Muscle layer of duodenum (tissue), 2 donors: Measurements from ENCODE around the gene CDH23.

Experiments used
- H3K27ac ChIP-seq: one replicate; pipeline ENCODE4 v1.7.0; 2013; ENCODE audit warnings: mild to moderate bottlenecking, low read length
- H3K27me3 ChIP-seq: one replicate; pipeline ENCODE4 v1.7.0; 2013; ENCODE audit warnings: low read depth, mild to moderate bottlenecking, control low read depth, low read length
- H3K36me3 ChIP-seq, 2 donors: one replicate each; pipeline ENCODE4 v1.7.0; 2013; ENCODE audit warnings: low read length in 2 of 2, control low read depth in 1 of 2, mild to moderate bottlenecking in 1 of 2; ENCODE audit not compliant: insufficient read depth in 2 of 2, control insufficient read depth in 1 of 2
- H3K4me1 ChIP-seq, 2 donors: one replicate each; pipeline ENCODE4 v1.7.0; 2013; ENCODE audit warnings: low read length in 2 of 2, mild to moderate bottlenecking in 2 of 2, control low read depth in 1 of 2, moderate library complexity in 1 of 2; ENCODE audit not compliant: insufficient read depth in 2 of 2, control insufficient read depth in 1 of 2
- H3K4me3 ChIP-seq, 2 donors: one replicate each; pipeline ENCODE4 v1.7.0; 2013; ENCODE audit warnings: low read length in 2 of 2, low read depth in 1 of 2, mild to moderate bottlenecking in 1 of 2
- H3K9me3 ChIP-seq, 2 donors: one replicate each; pipeline ENCODE4 v1.7.0; 2013; ENCODE audit warnings: low read length in 2 of 2, control low read depth in 1 of 2, mild to moderate bottlenecking in 1 of 2; ENCODE audit not compliant: control insufficient read depth in 1 of 2
- donor health status: healthy.

Gene CDH23

GRCh38 chr10:71427246-71427645 lies 30.5 kb downstream of the CDH23 start:
- no peak overlapping the region for H3K27ac ChIP-seq
- H3K27me3 ChIP-seq, result no peaks in the 10 kb centered on the region
- H3K36me3 ChIP-seq, result no peaks in the 10 kb centered on the region
- no peaks in the 10 kb centered on the region for H3K9me3 ChIP-seq
- H3K4me3 ChIP-seq, result no peak overlapping the region
- H3K4me1 ChIP-seq, result no peaks in the 10 kb centered on the region

GRCh38 chr10:71429304-71429703 lies 32.6 kb downstream of the CDH23 start:
- Histone ChIP-seq H3K27me3 (no peaks in the 10 kb centered on the region), H3K36me3 (no peaks in the 10 kb centered on the region)

GRCh38 chr10:71429929-71430328 lies 33.2 kb downstream of the CDH23 start:
- no peaks in the 10 kb centered on the region for H3K27me3 ChIP-seq
- H3K9me3 ChIP-seq, result no peaks in the 10 kb centered on the region
- no peak overlapping the region for H3K4me3 ChIP-seq
- H3K27ac ChIP-seq, result no peak overlapping the region
- H3K4me1 ChIP-seq, result no peaks in the 10 kb centered on the region
- no peaks in the 10 kb centered on the region for H3K36me3 ChIP-seq

More at GRCh38 chr10:71429304-71429703, 32.6 kb downstream of the CDH23 start:
- no peak overlapping the region for H3K4me3 ChIP-seq
- H3K27ac ChIP-seq, result no peak overlapping the region
- no peaks in the 10 kb centered on the region for H3K9me3 ChIP-seq
- no peaks in the 10 kb centered on the region for H3K4me1 ChIP-seq

GRCh38 chr10:71431239-71432100 lies 34.8 kb downstream of the CDH23 start:
- Histone ChIP-seq H3K4me1 (no peaks in the 10 kb centered on the region), H3K9me3 (no peaks in the 10 kb centered on the region), H3K27me3 (no peaks in the 10 kb centered on the region), H3K27ac (no peak overlapping the region), H3K36me3 (no peaks in the 10 kb centered on the region), H3K4me3 (no peak overlapping the region)

GRCh38 chr10:71432101-71432905 lies 35.6 kb downstream of the CDH23 start:
- H3K27ac ChIP-seq, result no peak overlapping the region
- no peaks in the 10 kb centered on the region for H3K36me3 ChIP-seq
- no peaks in the 10 kb centered on the region for H3K27me3 ChIP-seq
- H3K4me1 ChIP-seq, result no peaks in the 10 kb centered on the region
- H3K4me3 ChIP-seq, result no peak overlapping the region
- H3K9me3 ChIP-seq, result no peaks in the 10 kb centered on the region

- H3K4me3 ChIP-seq, result no peak overlapping the region
- H3K27ac ChIP-seq, result no peak overlapping the region
- no peaks in the 10 kb centered on the region for H3K27me3 ChIP-seq
- no peaks in the 10 kb centered on the region for H3K4me1 ChIP-seq
- no peaks in the 10 kb centered on the region for H3K36me3 ChIP-seq
- H3K9me3 ChIP-seq, result no peaks in the 10 kb centered on the region
Measured at GRCh38 chr10:71432956-71433767, 36.4 kb downstream of the CDH23 start.

- H3K27ac ChIP-seq, result no peak overlapping the region
- H3K4me3 ChIP-seq, result no peak overlapping the region
- no peaks in the 10 kb centered on the region for H3K4me1 ChIP-seq
- no peaks in the 10 kb centered on the region for H3K36me3 ChIP-seq
- no peaks in the 10 kb centered on the region for H3K9me3 ChIP-seq
- no peaks in the 10 kb centered on the region for H3K27me3 ChIP-seq
Measured at GRCh38 chr10:71433768-71434744, 37.3 kb downstream of the CDH23 start.

GRCh38 chr10:71434760-71435394 lies 38.2 kb downstream of the CDH23 start:
- Histone ChIP-seq H3K27ac (no peak overlapping the region), H3K27me3 (no peaks in the 10 kb centered on the region), H3K4me3 (no peak overlapping the region), H3K36me3 (no peaks in the 10 kb centered on the region), H3K4me1 (no peaks in the 10 kb centered on the region), H3K9me3 (no peaks in the 10 kb centered on the region)

GRCh38 chr10:71435571-71436267 lies 39.0 kb downstream of the CDH23 start:
- Histone ChIP-seq H3K4me3 (no peak overlapping the region), H3K36me3 (no peaks in the 10 kb centered on the region), H3K27me3 (no peaks in the 10 kb centered on the region), H3K27ac (peak overlapping the region; percentile 23), H3K9me3 (no peaks in the 10 kb centered on the region), H3K4me1 (no peaks in the 10 kb centered on the region)
